SU-DHL-6 (cell line): ENCODE measurements around the gene TARBP1.

Source experiments
- H2AFZ ChIP-seq: fragments of 200-600 bp; sonication (generic); 2 replicates; pipeline ENCODE4 v1.6.1; 2014; ENCODE audit warnings: low read depth, mild to moderate bottlenecking, moderate library complexity, mixed read lengths, antibody characterized with exemption, low read length; ENCODE audit not compliant: severe bottlenecking
- H3F3A ChIP-seq: fragments of 200-600 bp; shearing (Covaris generic); 2 replicates; pipeline ENCODE4 v1.6.0; 2016; ENCODE audit warnings: antibody characterized with exemption, mild to moderate bottlenecking; ENCODE audit not compliant: insufficient read depth
- H3K27ac ChIP-seq: fragments of 200-600 bp; sonication (generic); 2 replicates; pipeline ENCODE4 v1.5.1; 2016; ENCODE audit warnings: low read depth, mild to moderate bottlenecking, low read length, moderate library complexity, mixed read lengths
- H3K27me3 ChIP-seq: fragments of 200-600 bp; sonication (generic), shearing (Covaris generic); 2 replicates; pipeline ENCODE4 v1.6.0; 2014; ENCODE audit warnings: mild to moderate bottlenecking, low read length
- H3K36me3 ChIP-seq: fragments of 200-600 bp; sonication (generic); 2 replicates; pipeline ENCODE4 v1.6.1; 2014; ENCODE audit warnings: mild to moderate bottlenecking, low read length, mixed read lengths
- H3K4me2 ChIP-seq: fragments of 300-600, 200-600 bp; shearing (Covaris generic), sonication (generic); 2 replicates; pipeline ENCODE4 v1.6.0; 2014; ENCODE audit warnings: low read length, low read depth, mild to moderate bottlenecking; ENCODE audit not compliant: poor library complexity, severe bottlenecking
- H3K4me3 ChIP-seq: fragments of 200-600 bp; sonication (generic); 2 replicates; pipeline ENCODE4 v1.5.1; 2014; ENCODE audit warnings: antibody characterized with exemption, low read length, mild to moderate bottlenecking, mixed read lengths; ENCODE audit not compliant: insufficient read depth, poor library complexity, severe bottlenecking
- H3K79me2 ChIP-seq: fragments of 200-600 bp; sonication (generic); 2 replicates; pipeline ENCODE4 v1.6.1; 2014; ENCODE audit warnings: mild to moderate bottlenecking, low read length, moderate library complexity; ENCODE audit not compliant: insufficient read depth
- H3K9ac ChIP-seq: fragments of 200-600 bp; sonication (generic); 2 replicates; pipeline ENCODE4 v1.7.0; 2014; ENCODE audit warnings: mild to moderate bottlenecking, low read length
- H3K9me2 ChIP-seq: fragments of 200-600 bp; sonication (generic); replicated peaks from 2 replicates; pipeline ENCODE4 v1.6.1; 2014; ENCODE audit warnings: low read length; ENCODE audit not compliant: insufficient read depth
- H3K9me3 ChIP-seq: fragments of 200-600 bp; sonication (generic); 2 replicates; pipeline ENCODE4 v1.6.1; 2014; ENCODE audit warnings: low read length, mixed read lengths; ENCODE audit not compliant: insufficient read depth
- H4K20me1 ChIP-seq: fragments of 200-600 bp; sonication (generic); 2 replicates; pipeline ENCODE4 v1.6.1; 2014; ENCODE audit warnings: low read depth, mild to moderate bottlenecking, antibody characterized with exemption, low read length, moderate library complexity, mixed read lengths
- EZH2phosphoT487 ChIP-seq: fragments of 200-600 bp; sonication (generic), shearing (Covaris generic); conservative IDR thresholded peaks from 2 replicates; pipeline ENCODE4 v1.6.1; 2018; ENCODE audit warnings: mild to moderate bottlenecking, antibody characterized with exemption, low read length, moderate library complexity, mixed read lengths
- TF ChIP-seq, protein P1 (sequence below): fragments of 200-600 bp; sonication (generic); IDR thresholded peaks from one replicate; pipeline ENCODE4 v1.5.1; 2017; ENCODE audit warnings: antibody characterized with exemption, mild to moderate bottlenecking, low read length, moderate library complexity; ENCODE audit not compliant: insufficient read depth, poor library complexity, severe bottlenecking

Gene TARBP1

GRCh38 chr1:234500269-234500668 is 21.3 kb upstream of the TARBP1 start:
- H3K9me3 ChIP-seq, result no peaks in the 10 kb centered on the region
- no peak overlapping the region for H3K4me3 ChIP-seq
- H3F3A ChIP-seq, result no peaks in the 10 kb centered on the region
- H3K27me3 ChIP-seq, result no peaks in the 10 kb centered on the region
- H3K36me3 ChIP-seq, result no peaks in the 10 kb centered on the region
- no peaks in the 10 kb centered on the region for H3K9me2 ChIP-seq
- H3K9ac ChIP-seq, result no peak overlapping the region
- H4K20me1 ChIP-seq, result no peaks in the 10 kb centered on the region
- no peak overlapping the region for H2AFZ ChIP-seq
- no peaks in the 10 kb centered on the region for H3K79me2 ChIP-seq
- no peak overlapping the region for H3K27ac ChIP-seq
- no peak overlapping the region for H3K4me2 ChIP-seq
- TF ChIP-seq, protein P1, sequence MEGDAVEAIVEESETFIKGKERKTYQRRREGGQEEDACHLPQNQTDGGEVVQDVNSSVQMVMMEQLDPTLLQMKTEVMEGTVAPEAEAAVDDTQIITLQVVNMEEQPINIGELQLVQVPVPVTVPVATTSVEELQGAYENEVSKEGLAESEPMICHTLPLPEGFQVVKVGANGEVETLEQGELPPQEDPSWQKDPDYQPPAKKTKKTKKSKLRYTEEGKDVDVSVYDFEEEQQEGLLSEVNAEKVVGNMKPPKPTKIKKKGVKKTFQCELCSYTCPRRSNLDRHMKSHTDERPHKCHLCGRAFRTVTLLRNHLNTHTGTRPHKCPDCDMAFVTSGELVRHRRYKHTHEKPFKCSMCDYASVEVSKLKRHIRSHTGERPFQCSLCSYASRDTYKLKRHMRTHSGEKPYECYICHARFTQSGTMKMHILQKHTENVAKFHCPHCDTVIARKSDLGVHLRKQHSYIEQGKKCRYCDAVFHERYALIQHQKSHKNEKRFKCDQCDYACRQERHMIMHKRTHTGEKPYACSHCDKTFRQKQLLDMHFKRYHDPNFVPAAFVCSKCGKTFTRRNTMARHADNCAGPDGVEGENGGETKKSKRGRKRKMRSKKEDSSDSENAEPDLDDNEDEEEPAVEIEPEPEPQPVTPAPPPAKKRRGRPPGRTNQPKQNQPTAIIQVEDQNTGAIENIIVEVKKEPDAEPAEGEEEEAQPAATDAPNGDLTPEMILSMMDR, result no peak
- TF ChIP-seq EZH2phosphoT487, result no peak

DNA sequence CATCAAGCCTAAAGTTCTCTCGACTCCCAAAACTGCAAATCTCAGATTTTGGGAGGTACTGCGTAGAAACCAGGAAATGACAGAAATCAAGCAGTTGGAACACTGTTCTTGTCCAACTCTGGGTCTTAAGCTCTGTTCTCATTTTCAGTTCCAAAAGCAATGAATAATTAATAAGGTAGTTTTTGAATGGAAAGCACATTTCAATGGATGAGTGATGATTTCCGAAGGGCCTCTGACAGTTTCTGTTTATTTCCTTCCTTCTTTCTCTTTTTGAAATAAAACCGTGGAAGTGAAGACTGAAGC is 20.9 kb upstream of the TARBP1 start:
- no peaks in the 10 kb centered on the region for H4K20me1 ChIP-seq
- no peaks in the 10 kb centered on the region for H3K79me2 ChIP-seq
- H3F3A ChIP-seq, result no peaks in the 10 kb centered on the region
- no peak overlapping the region for H3K4me2 ChIP-seq
- peak overlapping the region; percentile 49 for H2AFZ ChIP-seq
- H3K9ac ChIP-seq, result no peak overlapping the region
- H3K4me3 ChIP-seq, result no peak overlapping the region
- TF ChIP-seq EZH2phosphoT487, result no peak
- TF ChIP-seq, protein P1, result no peak
- H3K27ac ChIP-seq, result no peak overlapping the region
- H3K9me2 ChIP-seq, result no peaks in the 10 kb centered on the region
- no peaks in the 10 kb centered on the region for H3K27me3 ChIP-seq
- no peaks in the 10 kb centered on the region for H3K9me3 ChIP-seq
- H3K36me3 ChIP-seq, result no peaks in the 10 kb centered on the region

DNA sequence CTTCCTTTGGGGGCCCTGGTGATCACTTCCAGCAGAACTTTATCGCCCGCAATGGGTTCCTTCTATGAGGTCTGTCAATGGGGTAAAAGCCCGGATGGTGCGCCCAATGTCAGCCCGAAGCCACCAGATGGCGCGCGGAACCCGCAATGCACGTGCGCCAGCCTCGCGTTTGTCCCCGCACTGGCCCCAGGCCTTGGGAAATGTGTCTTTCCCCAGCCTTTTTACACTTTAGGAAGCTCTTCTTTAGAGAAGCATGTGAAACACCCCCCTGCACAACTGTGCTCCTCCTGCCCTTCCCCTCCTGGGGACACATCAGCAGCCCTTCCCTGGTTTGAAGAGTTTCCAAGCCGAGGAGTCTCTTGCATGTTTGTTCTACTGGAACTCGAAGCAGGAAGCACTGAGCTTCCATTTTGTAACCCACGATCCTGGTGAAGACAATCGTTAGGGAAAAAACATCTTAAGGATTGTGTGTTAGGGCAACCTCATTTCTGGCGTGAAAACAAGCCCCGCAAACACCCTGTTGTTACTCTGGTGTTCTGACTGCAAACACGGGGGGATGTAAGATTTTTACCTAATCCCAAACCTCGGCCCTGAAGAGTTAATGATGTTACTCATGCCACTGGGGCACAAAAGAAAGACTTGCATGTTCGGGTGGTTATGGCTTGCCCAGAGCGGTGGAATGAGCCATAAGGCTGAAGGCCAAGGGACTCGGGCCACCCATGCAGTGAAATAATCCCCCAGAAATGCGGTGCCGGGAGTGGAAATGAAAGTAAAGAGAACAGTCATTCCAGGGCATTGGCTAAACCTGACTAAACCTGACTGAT is 20.4 kb upstream of the TARBP1 start:
- Histone ChIP-seq H3K9me2 (no peaks in the 10 kb centered on the region), H3K9me3 (no peaks in the 10 kb centered on the region), H4K20me1 (no peaks in the 10 kb centered on the region), H3K27ac (no peak overlapping the region), H2AFZ (peak overlapping the region; percentile 49), H3K4me2 (no peak overlapping the region), H3K27me3 (no peaks in the 10 kb centered on the region), H3K36me3 (no peaks in the 10 kb centered on the region), H3K4me3 (no peak overlapping the region), H3F3A (no peaks in the 10 kb centered on the region), H3K9ac (no peak overlapping the region), H3K79me2 (no peaks in the 10 kb centered on the region)
- TF ChIP-seq, protein P1, result peak; percentile 83
- TF ChIP-seq EZH2phosphoT487, result no peak
